Measurements from ENCODE around the gene RNU6-1. TPM values are rescaled to one million over a fixed set of nuclear protein-coding genes. Genes with fewer than 3 reads are reported as not detected.
A peak's percentile ranks its signal among the peaks of the same experiment; 100 is the strongest.

Gene RNU6-1
- total and polyA plus RNA-seq, 10 donors, result not detected

GRCh38 chr15:67821784-67822440, 17.9 kb downstream of the RNU6-1 start:
- Histone ChIP-seq H3K27ac (no peak overlapping the region), H3K36me3 (no peaks in the 10 kb centered on the region), H3K9me3 (peaks cover 0 to 10% (median 0%) of the 10 kb centered on the region in 8 donors), H3K27me3 (replicated peaks in 1 of 7) (peaks cover 18 to 100% (median 84%) of the 10 kb centered on the region in 7 donors), H3K4me1 (peaks cover 12 to 77% (median 65%) of the 10 kb centered on the region in 6 donors), H3K4me3 (no peak overlapping the region)
- intact Hi-C loops (cut with DNase I; ENCODE audit: low total_unique reads), result no loop called here
- TF ChIP-seq CTCF (IDR thresholded peaks at IDR 0.05 in 8 of 11, conservative IDR thresholded peaks at IDR 0.05 in 3 of 11), result no peak
- TF ChIP-seq POLR2AphosphoS5 (IDR thresholded peaks at IDR 0.05), result no peak
- TF ChIP-seq POLR2A (IDR thresholded peaks at IDR 0.05), result no peak
- peak; percentile 42 for DNase-seq
- WGBS, 5 donors, result 4 to 7% (median 5%) methylated on average over 39 to 43 of the region's 43 CpGs

DNA sequence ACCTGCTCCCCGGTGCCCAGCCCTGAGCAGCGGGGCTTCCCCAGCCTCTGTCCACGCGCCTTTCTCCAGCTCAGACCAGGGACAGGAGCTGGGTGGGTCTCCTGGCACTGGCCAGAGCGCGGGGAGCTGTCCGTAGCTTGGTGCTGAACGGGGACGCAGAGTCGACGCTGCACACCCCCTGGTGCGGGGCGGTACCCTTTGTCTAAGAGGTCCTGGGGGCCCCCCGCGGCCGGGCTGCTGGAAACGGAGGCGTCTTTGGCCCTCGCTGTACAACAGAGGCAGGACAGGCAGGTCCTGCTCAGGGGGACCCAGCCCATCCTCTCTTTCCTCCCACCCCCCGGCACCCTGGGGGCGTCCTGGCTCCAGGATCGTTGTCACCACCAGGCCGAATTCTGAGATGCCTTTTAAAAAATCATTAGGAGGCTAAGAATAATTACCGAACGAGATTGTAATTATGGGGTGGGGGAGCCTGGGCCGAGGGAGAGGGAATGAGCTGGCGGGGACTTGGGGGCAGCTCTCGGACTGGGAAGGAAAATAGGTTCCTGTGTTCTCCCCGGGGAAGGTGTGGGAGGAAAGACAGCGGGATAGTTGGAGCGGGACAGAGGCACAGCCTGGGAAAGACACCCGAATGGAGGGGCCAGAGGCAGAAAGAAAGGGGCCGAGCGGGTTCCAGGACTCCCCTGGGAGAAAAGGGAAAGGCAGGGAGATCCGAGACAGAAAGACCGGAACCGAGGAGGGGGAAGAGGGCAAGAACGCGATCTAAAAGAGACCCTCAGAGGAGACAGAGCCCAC, 18.7 kb downstream of the RNU6-1 start:
- no peaks in the 10 kb centered on the region for H3K36me3 ChIP-seq
- peaks cover 16 to 93% (median 77%) of the 10 kb centered on the region in 7 donors for H3K27me3 ChIP-seq (replicated peaks in 1 of 7)
- no peak overlapping the region for H3K27ac ChIP-seq
- H3K4me3 ChIP-seq, result no peak overlapping the region
- 5 to 9% (median 8%) methylated on average over 26 to 39 of the region's 39 CpGs for WGBS, 5 donors
- intact Hi-C loops (cut with DNase I; ENCODE audit: low total_unique reads), result no loop called here
- peaks cover 11 to 69% (median 58%) of the 10 kb centered on the region in 6 donors for H3K4me1 ChIP-seq
- TF ChIP-seq POLR2AphosphoS5 (IDR thresholded peaks at IDR 0.05) (peak in 1 of 3 donors; percentile 39), CTCF (IDR thresholded peaks at IDR 0.05 in 8 of 11, conservative IDR thresholded peaks at IDR 0.05 in 3 of 11) (no peak)
- DNase-seq, result peak; percentile 76
- H3K9me3 ChIP-seq, result peaks cover 0 to 7% (median 0%) of the 10 kb centered on the region in 8 donors

DNA sequence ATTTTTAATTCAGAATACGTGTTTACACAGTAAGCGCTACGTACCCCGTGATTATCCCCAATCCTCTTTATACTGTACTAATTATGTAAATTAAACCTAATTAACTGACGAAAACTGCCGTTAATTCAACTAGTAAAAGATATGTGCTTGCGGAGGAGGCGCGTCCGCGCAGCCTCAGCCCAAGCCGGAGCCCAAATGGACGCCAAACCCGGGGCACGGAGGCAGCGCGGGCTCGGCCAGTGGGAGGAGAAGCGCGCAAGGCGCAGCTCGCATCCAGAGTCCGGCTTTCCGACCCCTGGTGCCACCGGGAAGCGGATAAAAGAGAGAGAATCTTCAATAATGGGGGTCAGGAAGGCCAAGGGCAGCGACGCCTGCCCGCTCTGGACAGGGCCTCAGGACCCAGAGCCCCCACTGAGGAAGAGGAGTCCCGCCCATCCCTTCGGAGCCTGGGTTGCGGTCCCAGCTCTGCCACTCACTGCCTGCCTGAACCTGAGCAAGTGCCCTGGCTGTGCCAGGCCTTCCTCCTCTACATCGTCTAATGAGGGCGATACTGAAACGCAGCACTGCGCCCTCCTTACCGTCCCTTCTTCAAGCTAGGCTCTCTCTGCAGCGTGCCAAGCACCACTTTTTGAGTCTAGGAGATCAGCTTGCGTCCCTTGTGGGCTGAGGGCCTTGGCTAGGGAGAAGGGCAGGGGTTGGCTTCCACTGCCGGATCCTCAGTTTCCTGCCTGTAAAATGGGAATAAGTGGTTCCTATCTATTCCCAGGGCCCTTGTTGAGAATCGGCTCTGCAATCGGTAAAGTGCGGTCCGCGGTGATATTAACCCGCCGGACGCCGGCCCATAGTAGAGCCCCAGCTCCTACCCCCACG, 19.5 kb downstream of the RNU6-1 start:
- Histone ChIP-seq H3K36me3 (peaks cover 0 to 5% (median 0%) of the 10 kb centered on the region in 6 donors), H3K4me1 (peaks cover 6 to 61% (median 49%) of the 10 kb centered on the region in 6 donors), H3K4me3 (no peak overlapping the region), H3K9me3 (peaks cover 0 to 9% (median 3%) of the 10 kb centered on the region in 8 donors), H3K27me3 (replicated peaks in 1 of 7) (peaks cover 11 to 85% (median 68%) of the 10 kb centered on the region in 7 donors), H3K27ac (no peak overlapping the region)
- 15 to 20% (median 18%) methylated on average over 40 to 50 of the region's 50 CpGs for WGBS, 5 donors
- TF ChIP-seq CTCF (IDR thresholded peaks at IDR 0.05 in 8 of 11, conservative IDR thresholded peaks at IDR 0.05 in 3 of 11) (no peak), POLR2A (IDR thresholded peaks at IDR 0.05) (no peak), POLR2AphosphoS5 (IDR thresholded peaks at IDR 0.05) (no peak)
- DNase-seq, result peak; percentile 64
- intact Hi-C loops (cut with DNase I; ENCODE audit: low total_unique reads), result no loop called here
